GOT3 (cell line): ENCODE results near the gene PLEKHG5.

Source experiments
- DNase-seq: peaks from one replicate; lab custom pipeline; 2025; ENCODE audit warnings: mixed read lengths; lab: John Stamatoyannopoulos, UW

Gene PLEKHG5

GRCh38 chr1:6491480-6491962 is at the start of gene PLEKHG5:
PLEKHG5 (minus strand) TSS chr1:6491667; CDS start chr1:6477571, 14,096 bp downstream.
- peak; percentile 46 for DNase-seq

- no peak for DNase-seq
Observed at GRCh38 chr1:6538956-6539355, 47.5 kb upstream of the PLEKHG5 start.

GRCh38 chr1:6536291-6536690 is 44.8 kb upstream of the PLEKHG5 start:
- DNase-seq = no peak

GRCh38 chr1:6535214-6535613 is 43.7 kb upstream of the PLEKHG5 start:
- no peak for DNase-seq

GRCh38 chr1:6534248-6534822 is 42.9 kb upstream of the PLEKHG5 start:
- no peak for DNase-seq

GRCh38 chr1:6531996-6532395 is 40.5 kb upstream of the PLEKHG5 start:
- DNase-seq = no peak

GRCh38 chr1:6530504-6531160 is 39.2 kb upstream of the PLEKHG5 start:
- no peak for DNase-seq

GRCh38 chr1:6528492-6528891 is 37.0 kb upstream of the PLEKHG5 start:
- no peak for DNase-seq

GRCh38 chr1:6526316-6526715 is 34.8 kb upstream of the PLEKHG5 start:
- no peak for DNase-seq

- no peak for DNase-seq
Observed at GRCh38 chr1:6523566-6523965, 32.1 kb upstream of the PLEKHG5 start.

- no peak for DNase-seq
Observed at GRCh38 chr1:6521536-6521935, 30.1 kb upstream of the PLEKHG5 start.

GRCh38 chr1:6519935-6520671 is 28.6 kb upstream of the PLEKHG5 start:
- DNase-seq = no peak

GRCh38 chr1:6519491-6519934 is 28.0 kb upstream of the PLEKHG5 start:
- no peak for DNase-seq

GRCh38 chr1:6517435-6517851 is 26.0 kb upstream of the PLEKHG5 start:
- DNase-seq = no peak

- DNase-seq = no peak
Observed at GRCh38 chr1:6515771-6516170, 24.3 kb upstream of the PLEKHG5 start.

GRCh38 chr1:6513320-6513801 is 21.9 kb upstream of the PLEKHG5 start:
- DNase-seq = no peak

GRCh38 chr1:6512908-6513280 is 21.4 kb upstream of the PLEKHG5 start:
- DNase-seq = no peak

- DNase-seq = no peak
Observed at GRCh38 chr1:6512245-6512907, 20.9 kb upstream of the PLEKHG5 start.

- DNase-seq = no peak
Observed at GRCh38 chr1:6511561-6512244, 20.2 kb upstream of the PLEKHG5 start.

- no peak for DNase-seq
Observed at GRCh38 chr1:6511056-6511455, 19.6 kb upstream of the PLEKHG5 start.

- no peak for DNase-seq
Observed at GRCh38 chr1:6510493-6510892, 19.0 kb upstream of the PLEKHG5 start.

- DNase-seq = no peak
Observed at GRCh38 chr1:6509919-6510291, 18.4 kb upstream of the PLEKHG5 start.
